Measurements from ENCODE around the gene C5orf34.
A peak's percentile ranks its signal among the peaks of the same experiment; 100 is the strongest.
"Not testable (repeated sequence)": the region's sequence is repeated elsewhere in the genome, so short reads cannot be mapped to it uniquely, and the experiment has no call there.

The C5orf34 gene, protein sequence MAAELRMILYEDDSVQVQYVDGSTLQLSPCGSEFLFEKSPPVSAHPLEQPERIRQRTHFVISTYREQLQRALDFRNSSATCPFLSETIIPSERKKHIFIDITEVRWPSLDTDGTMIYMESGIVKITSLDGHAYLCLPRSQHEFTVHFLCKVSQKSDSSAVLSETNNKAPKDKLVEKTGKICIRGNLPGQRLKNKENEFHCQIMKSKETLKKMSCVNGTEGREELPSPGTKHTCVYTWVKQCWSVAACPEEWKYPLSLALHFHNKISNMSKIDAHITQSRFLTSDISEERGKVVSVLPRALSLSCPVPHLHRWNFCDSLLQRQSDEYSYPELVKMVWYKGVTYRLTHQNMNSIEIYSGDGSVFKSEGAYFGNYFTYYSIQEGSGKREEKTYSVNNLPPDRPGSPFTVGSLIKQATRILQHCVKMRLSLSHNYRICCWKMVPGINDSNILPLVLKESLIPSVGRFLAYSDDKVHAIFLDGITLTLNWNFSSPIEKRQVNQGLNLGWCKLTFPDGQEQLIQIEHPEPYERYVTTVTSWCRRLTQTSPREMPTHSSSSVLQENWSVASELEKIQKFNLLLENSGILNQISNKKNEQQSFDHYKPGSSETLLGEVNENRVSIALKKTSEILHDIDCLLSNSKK

DNA sequence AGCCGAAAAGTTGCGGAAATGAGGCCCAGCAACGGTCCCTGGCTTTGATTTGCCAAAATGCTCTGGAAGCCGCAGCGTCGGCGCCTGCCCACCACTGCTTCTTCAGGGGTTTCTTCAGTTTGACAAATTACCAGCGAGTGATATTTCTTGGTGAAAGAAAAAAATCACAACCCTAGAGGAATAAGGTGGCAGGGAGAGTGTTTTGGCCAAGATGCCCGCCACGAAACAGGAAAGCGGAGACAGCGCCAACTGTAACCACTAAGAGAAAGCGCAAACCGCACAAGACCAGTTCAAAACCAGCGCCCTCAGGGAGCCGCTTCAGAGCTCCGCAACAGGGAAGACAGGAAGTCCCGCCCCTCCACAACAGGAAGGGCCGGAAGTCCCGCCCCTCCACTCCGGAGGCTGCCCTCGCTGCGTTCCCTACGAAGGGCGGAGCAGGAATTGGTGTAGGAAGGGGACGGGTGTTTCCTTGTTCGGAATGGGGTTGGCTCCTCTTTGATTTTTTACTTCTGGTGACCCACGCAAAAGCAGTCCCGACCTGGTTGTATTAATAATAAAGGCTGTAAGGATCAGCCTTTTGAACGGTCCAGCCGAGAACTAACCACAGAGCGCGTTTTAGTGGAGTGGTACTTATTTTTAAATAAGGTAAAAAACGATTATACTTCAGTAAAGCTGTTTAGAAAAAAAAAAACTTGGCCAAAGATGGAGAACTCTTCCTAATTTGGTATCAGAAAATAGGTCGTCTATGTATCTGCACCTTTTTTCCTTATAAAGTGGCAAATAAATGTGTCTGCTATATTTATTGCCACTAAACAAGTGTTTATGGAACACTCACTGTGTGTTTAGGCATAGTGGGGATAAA is at the start of gene C5orf34:
C5orf34 (minus strand) TSS at position 333 of the 862 bp plus-strand sequence. CDS start 5,809 bp downstream, outside the sequence.
- DNase-seq, result peak; percentile 80

DNA sequence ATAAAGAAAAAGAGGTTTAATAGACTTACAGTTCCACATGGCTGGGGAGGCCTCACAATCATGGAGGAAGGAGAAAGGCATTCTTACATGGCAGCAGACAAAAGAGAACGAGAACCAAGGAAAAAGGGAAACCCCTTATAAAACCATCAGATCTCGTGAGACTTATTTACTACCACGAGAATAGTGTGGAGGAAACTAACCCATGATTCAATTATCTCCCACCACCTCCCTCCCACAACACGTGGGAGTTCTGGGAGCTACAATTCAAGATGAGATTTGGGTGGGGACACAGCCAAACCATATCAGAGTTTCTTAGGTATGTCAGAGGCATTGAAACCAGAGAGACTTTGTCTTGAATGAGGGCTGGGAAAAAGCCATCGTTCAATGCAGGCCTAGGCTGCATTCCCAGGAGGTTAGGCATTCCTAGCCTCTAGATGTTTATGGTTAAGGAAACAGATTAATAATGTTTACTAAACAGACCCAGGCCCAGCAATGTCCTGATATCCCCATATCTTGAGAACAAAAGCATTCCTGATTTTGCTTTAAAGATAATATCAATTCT is 49.4 kb upstream of the C5orf34 start:
- no peak for DNase-seq

DNA sequence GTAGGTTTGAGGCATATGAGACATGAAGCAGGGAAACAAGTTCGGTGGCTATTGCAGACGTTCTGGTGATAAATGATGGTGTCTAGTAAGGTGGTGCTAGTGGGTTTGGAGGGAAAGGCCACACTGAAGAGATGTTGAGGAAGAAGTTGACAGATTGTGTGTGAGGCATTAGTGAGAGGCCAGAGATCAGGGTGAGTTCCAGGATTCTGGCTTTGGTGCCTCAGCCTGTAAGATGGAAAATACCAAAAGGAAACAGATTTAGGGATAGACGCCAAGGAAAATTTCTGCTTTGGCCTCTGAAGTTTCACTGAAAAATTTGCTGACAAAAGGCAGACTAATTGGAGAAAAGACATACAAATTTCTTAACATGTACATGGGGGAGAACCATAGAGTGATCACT is 48.4 kb upstream of the C5orf34 start:
- DNase-seq, result no peak

DNA sequence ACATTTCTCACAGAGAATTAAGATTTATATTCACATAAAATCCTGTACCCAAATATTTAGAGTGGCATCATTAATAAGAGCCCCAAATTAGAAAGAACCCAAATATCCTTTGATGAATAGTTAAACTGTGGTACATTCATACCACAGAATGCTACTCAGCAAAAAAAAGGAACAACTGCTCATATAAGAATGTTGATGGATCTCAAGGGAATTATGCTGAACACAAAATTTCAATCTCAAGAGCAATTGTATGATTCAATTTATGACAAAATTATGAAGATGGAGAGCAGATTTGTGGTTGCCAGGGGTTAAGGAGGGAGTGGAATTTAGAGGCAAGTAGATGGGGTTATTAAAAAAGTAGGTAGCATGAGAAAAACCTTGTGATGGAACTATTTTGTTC is 46.4 kb upstream of the C5orf34 start:
- DNase-seq, result no peak

DNA sequence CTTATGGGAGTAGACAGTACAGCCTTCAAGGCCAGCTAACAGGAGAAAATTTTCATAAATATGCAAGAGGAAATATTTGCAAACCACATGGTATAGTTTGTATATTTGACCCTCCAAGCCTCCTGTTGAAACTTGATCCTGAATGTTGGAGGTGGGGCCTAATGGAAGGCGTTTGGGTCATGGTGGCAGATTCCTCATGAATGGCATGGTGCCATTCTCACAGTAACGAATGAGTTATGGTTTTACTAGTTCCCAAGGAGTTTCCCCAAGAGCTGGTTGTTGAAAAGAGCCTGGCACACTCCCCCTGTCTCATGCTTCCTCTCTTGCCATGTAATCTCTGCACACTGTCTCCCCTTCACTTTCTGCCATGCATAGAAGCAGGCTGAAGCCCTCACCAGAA is 45.2 kb upstream of the C5orf34 start:
- DNase-seq, result no peak

DNA sequence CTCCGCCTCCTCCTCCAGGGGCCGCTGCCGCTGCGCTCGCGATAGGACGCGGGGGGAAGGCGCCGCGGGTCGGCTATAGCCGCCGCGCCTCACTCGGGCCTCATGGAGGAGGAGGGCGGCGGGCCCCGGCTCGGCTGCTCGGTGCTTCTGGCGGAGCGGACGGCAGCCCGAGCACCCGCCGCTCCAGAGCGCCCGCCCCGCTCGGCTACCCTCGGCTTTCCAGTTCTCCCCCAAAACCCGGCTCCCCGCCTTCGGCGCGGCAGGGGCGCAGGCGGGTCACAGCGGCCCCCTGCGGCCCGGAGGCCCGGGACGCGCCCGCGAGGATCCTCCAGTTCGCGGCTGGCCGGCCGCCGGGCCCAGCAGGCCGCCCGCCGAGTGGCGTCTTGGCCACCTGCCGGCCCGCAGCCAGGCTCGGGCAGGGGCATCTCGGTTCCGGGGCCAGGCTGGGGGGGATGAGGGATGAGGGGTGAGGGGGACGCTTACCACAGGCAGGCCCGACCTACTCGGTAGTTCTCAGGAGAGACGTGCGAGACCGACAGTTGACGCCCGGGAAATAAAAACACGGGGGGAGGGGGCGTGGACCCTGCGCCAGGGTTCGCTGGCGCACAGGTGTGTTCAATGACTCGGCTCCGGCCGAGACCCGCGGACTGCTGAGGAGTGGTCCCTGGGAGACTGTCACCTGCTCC is 42.1 kb upstream of the C5orf34 start, which contains the start of gene PAIP1:
PAIP1 (minus strand) TSS at position 221 of the 686 bp plus-strand sequence. CDS start 231 bp downstream, outside the sequence.
- DNase-seq, result no peak

DNA sequence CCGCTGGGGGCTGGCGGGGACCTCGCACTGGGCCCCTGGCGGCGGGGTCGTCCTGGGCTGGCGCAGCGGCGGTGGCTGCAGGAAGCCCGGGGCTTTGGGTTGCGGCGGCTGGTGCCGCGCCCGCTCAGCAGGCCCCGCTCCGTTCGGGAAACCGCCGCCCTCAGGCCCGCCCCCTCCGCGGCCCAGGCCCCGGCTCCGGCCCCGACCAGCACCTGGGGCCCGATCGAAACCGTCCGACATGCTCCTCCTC is 41.6 kb upstream of the C5orf34 start:
- DNase-seq, result not testable (repeated sequence)

DNA sequence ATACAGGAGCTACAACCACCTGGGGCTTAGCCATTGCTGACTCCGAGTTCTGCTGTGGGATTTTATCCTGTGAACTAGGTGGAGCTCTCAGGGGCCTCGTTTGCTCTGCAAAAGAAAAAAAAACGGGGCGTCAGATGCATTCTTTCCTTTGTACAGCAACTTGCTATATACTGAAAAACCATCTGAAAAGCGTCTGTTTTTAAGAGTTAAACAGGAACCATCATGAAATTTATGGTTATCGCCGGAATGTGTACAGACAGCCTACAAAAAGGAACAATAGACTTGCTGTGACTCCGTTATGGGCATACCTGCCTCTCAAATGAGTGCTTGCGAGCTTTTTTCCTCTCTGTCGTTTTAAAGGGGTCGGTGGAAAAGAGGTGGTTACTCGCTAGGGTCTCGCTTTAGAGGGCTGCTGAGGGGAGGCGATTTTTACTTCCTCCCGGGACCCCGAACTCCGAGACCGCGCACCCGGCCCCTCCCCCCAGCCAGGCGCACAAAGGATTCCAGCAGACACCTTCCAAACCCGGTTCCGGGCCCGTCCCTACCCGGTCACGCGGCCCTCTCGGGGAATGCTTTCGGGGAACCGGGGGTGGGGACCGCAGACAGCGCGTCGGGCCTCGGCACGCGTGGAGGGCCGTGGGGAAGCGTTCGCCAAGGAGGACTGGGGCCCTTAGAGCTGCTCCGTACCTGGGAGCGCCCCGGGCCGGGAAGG is 41.1 kb upstream of the C5orf34 start:
- no peak for DNase-seq

DNA sequence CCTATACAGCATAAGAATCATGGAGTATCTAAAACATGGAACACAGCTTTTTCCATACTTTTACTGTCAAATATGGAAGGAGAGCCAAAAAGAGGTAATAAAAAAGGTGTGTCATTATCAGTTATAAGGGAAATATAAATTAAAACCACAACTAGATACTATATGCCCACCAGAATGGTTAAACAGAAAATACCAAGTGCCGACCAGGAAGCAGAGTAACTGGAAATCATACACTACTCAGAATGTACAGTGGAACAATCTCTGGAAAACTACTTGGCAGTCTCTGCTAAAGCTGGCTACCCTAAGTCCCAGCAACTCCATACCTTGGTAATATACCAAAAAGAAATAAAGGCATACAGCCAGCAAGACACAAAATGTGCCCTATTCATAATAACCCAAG is 39.5 kb upstream of the C5orf34 start:
- no peak for DNase-seq

DNA sequence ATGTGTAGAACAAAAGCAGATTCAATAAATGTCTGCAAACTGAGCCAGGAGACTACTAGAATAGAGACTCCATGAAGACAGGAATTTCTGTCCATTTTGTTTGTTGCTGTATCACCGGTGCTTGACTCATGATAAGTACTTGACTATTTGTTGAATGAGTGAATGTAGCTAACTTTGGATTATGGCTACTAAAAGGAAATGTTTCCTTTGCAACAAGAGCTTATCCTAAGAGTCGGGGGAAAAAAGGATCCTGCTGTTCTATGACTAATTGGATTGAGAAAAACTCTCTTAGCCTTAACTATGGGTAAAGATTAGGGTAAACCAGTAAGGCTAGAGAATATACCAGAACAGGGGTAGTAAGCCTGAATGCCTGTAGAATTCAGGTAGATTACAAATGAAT is 38.4 kb upstream of the C5orf34 start:
- no peak for DNase-seq

DNA sequence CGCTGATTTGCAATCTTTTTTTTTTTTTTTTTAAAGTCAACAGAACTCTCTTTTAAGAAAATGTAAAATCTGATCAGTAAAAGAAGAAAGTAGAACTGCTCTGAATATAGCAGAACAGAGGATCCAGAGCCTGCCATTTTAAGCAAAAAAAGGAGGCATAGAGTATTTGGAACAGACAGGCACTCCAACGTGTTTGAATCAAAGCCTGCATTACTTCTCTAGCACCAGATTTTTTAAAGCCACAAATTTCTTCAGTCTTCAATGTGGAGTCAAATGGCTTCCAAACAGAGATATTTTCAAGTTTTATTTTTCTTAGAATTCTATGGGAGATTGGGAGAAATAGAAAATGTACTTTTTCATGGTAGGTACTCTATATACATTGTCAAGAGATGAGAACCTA is 36.8 kb upstream of the C5orf34 start:
- DNase-seq, result no peak

DNA sequence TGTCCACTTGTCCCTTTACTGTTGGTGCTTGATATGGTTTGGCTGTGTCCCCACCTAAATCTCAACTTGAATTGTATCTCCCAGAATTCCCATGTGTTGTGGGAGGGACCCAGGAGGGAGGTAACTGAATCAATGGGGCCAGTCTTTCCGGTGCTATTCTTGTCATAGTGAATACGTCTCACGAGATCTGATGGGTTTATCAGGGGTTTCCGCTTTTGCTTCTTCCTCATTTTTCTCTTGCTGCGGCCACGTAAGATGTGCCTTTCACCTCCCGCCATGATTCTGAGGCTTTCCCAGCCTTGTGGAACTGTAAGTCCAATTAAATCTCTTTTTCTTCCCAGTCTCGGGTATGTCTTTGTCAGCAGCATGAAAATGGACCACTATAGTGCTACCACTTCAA is 34.3 kb upstream of the C5orf34 start:
- not testable (repeated sequence) for DNase-seq

DNA sequence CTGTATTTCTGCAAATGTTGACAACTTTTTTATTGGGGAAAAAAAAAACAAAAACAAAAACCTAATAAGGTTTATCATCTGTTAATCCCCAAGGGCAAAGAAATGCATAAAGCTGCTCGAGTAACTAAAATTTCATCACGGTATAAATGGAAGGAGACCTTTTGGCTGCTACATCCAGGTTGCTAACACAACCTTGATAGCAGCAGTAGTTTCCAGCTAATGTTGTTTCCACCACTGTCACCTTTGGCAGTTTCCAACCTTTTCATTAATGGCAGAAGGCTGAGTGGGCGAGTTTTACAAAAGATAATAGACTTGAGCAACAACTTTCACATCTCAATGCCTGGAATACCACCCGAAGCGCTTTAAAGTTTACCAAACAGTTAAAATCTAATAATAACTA is 33.4 kb upstream of the C5orf34 start:
- DNase-seq, result no peak

DNA sequence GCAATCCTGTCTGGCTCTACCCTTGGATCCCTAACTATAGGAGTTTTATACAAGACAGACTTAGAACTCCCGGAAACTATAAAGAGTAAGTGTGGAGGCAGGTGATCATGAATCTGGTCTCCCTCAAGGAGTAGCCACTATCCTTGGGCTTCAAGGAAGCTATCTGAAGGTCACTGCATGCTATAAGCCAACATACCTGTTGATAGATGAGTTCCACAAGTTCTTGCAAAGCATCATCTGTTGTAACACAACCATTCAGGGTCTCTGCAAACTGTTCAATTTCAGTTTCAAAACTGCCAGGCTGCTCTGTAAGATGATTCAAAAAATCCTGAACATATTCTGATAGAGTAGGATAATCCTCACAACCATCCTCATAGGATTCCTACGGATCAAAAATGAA is 32.6 kb upstream of the C5orf34 start:
- no peak for DNase-seq

DNA sequence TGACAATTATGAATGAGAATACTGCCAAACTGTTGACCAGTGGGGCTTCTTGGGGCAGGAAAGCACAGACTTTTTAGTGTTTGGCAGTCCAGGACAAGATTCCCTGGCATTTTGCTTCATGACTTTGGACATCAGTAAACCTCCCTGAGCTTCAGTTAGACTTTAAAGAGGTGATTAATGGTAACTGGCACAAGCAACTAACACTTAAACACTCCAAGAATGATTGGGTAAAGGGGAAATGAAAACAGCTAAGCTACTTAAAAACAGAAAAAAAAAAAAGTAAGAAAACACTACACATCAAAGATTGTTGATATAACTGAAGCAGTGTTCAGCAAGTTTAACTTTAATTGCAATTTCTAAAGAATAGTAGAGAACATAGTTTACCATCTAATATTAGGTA is 28.5 kb upstream of the C5orf34 start:
- no peak for DNase-seq

DNA sequence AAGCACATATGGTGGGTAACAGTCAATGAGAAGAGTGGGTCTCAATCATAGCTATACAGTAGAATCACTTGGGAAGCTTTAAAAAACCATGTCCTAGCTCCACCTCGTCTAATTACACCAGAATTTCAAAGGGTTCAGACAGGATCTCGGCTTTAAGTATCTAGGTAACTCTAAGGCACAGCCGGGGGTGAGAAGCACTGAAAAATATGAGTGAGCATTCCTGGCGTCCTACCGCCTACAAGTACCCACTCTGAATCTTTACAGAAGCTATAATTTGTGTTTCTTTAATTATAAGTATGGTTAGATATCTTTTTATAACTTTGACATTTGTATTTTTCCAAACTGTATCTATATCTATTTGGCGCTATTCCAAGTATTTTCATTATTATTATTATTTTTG is 25.8 kb upstream of the C5orf34 start:
- DNase-seq, result no peak

DNA sequence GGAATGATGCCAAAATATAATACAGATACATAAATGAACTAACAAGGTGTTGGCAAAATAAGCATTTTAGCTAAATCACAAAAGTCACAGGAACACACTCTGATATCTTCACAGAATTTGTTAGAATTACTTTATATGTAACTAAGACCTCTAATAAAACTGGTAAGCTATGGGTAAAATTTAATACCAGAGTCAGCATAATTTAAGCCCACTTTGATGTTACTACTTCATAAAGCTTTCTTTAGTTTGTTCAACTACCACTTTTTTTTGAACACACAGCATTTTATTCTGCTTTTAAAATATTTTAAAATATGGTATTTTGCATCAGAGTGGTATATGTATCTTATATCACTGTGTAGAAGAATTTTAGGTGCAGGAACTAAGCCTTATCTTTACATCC is 22.0 kb upstream of the C5orf34 start:
- no peak for DNase-seq

DNA sequence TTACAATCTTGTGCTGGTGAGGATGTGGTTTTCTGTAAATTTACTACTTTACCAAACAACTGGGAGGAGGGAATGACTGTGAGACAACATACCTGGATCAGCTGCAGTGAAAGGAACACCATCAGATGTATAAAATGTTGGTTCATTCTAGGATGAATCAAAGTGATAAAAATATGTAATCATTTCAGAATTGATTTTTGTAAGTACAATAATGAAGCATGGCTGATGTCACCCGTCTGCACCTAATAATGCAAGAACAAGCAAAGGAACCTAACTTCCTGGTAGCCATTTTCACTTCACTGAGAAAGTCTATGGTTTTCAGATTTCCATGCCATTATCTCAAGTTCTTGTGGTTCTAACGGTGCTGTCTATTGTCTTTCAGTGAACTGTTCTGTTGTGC is 18.7 kb upstream of the C5orf34 start:
- DNase-seq, result no peak

DNA sequence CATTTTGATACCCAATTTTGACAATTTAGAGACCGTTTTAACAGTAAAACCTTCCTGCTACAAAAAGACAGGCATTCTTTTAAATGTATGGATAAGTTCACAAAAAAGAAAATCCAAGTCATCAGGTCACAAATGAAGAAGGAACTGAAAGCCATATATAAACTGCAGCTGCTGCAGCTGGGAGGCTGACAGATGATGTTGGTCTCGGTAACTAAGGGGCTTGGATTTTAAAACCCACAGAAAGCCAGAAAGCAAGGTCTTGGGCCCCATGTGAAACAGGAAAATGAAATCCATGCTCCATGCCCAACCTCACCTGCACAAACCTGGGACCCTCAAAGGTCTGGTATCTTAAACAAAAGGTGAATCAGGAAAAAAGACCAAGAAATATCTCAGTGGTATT is 15.7 kb upstream of the C5orf34 start:
- DNase-seq, result no peak

DNA sequence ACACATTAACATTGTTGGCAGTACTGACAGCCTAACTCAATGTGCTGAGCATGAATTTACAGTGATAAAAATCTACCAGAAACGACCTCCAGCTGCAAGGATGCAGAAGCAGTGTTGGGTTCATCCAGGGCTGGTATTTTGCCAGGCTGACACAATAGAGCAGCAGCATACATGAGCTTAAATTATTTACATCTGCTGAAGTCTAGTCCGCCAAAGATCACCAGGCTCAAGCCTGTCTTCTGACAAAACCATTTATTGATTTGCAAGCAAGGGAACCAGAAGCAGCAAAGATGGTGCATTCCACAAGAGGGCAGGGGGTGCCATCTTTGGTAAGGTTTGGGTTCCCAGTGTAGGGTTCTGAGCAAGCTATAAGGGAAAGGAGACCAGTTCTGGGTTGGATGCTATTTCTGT is 8.7 kb upstream of the C5orf34 start:
- no peak for DNase-seq

DNA sequence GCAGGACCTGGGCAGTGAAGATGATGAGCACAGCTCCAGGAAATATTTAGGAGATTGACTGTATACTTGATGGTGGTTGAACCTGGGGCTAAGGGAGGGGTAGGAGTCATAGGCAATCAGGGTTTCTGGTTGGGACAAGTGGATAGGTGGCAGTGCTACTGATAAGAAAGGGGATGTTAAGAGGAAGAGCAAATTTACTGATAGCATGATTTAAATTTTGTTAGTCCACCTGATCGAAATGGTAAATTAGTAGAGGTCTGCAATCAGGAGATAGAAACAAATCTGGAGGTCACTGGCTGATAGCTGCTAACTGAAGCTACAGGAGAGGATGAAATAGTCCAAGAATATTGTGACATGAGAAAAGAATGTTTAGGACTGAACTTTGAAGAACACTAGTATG is 5.7 kb upstream of the C5orf34 start:
- DNase-seq, result no peak

DNA sequence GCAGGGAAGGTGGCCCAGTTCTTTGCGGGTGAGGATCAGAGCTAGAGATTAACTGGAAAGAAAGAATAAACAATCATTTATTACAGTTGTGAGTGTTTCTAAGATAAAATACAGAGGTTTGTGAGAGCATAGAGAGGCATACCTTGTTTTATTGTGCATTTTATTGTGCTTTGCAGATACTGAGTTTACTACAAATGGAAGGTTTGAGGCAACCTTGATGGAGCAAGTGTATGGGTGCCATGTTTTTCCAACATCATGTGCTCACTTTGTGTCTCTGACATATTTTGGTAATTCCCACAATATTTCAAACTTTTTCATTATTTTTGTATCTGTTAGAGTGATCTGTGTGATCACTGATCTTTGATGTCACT is 715 bp upstream of the C5orf34 start:
- no peak for DNase-seq

All from NCI-H1436 treated with DMSO at 0.1 percent for 48 hours (cell line).